GM19351 (cell line): ENCODE measurements around the gene MRPL44.

ENCODE experiments used
- ATAC-seq: cut with Tn5 transposase; IDR thresholded peaks from one replicate; pipeline ENCODE4 v1.9.1; 2021; ENCODE audit warnings: mild to moderate bottlenecking, moderate library complexity; ENCODE audit not compliant: unreplicated experiment

MRPL44 gene

DNA sequence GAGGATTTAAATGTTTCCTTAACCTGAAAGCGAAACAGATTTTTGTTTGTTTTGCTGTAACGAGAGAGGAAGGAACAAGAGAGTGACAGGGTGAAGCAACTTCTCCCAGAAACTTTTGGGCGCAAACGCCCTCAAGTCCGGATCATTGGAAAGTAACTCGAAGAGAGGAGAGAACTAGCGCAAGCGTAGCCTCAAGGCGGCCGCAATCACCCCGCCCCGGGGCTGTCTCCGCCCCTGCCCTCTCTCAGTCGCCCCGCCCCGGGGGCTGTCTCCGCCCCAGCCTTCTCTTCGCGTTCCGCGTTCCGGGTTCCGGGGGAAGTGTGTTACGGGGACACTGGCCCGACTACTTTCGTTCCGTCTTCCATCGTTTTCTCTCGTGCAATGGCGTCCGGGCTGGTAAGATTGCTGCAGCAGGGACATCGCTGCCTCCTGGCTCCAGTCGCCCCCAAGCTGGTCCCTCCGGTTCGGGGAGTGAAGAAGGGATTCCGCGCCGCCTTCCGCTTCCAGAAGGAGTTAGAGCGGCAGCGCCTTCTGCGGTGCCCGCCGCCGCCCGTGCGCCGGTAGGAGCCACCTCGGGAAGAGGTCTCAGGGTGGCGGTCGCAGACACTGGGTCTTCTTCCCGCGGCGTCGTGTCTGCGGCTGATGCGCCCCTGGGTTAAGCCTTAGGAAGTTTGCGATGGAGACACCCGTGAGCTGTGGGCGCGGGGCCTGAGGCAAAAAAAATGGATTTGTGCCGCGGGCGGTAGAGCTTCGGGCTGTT is at the start of gene MRPL44:
MRPL44 (plus strand) TSS at position 372 of the 760 bp plus-strand sequence; CDS start at position 382, 10 bp downstream.
- peak; percentile 81 for ATAC-seq

DNA sequence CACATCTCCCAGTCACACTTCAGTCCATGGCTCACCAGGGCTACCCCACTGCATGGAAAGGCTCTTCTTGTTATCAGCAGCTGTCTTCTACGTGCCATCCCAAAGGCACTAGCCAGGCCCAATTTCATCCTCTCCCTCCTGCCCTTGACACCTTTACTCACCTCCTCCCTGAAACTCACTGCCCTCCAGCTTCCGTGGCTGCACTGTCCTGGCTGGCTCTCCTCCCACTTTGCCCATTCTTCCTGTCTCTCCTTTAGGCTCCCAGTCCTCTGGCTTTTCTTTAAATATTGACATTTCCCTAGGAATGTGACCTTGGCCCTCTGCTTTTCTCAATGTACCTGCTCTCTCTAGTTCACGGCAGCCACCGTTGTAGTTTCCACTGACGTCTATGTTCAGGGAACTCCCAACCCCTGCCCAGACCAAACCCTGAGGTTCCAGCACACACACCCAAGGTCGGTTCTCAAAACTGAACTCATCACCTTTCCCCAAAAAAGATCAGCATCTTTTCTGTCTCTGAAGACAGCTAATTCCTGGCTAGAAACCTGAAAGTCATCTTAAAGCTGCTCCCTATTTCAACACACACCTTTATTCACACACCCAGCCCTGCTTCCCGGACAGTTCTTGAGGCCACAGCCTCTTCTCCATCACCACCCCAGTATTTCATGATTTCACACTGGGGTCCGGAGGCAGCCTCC is 48.8 kb upstream of the MRPL44 start:
- no peak for ATAC-seq

DNA sequence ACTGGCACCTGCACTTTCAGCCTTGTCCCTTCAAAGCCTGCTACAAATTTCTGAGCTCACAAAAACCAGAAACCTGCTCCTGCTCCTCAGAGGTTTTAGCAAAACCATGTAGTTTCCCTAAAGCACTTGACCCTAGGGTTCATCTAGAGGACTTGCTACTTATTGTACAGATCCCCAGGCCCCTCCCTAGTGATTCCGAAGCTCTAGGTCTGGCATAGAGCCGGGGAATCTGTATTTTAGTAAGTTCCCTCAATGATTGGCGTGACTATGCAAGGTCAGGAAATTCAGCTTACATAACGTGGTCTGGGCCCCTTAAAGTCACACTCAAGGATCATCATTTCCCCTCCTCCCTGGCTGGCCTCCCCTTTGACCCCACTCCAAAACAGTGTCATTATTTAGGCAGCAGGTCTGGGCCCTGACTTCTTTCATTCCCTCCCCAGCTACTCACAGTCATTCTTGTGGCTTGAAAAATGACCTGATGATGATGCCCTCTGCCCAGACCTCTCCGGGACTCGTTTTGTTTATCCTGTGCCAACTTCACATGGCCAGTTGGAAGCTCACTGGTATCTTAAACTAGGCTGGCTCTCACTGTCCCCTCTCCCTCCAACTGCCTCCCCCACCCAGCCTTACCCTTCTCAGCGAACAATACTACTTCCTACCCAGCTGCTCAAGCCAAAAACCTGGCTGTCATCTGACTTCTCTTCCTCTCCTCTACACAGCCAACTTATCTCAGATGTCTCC is 48.1 kb upstream of the MRPL44 start:
- ATAC-seq: no peak

DNA sequence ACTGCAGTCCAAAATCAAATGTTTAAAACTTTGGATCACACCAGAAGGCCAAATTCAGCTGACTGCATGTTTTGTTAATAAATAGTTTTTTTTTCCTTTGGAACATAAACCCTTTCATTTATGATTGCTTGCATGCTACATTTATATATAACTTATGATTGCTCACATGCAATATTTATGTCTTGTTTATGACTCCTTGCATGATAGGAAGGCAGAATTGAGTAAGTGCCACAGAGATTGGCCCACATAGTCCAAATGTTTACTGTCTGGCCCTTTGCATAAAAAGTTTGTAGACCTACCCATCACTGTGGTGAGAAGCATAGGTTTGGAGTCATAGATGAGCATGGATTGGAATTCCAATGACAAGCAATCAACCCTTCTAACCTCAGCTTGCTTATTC is 42.9 kb upstream of the MRPL44 start:
- no peak for ATAC-seq

DNA sequence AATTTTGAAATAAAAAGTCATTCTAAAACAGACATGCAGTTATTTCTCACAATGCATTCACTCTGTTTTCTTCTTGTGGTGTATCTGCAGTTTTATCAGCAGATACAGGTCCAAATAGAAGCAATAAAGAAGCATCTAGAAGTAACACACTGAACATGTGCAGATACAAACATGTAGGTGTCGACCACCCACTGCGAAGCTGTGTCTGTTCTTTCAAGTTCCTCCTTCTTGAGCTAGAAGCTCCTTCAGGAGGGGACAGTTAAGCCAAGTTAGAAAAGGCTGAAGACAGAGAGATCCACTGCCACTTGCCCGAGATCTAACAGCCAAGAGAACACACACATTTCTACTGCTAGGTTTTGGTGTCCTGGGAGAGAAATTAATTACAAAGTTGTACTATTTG is 42.2 kb upstream of the MRPL44 start:
- no peak for ATAC-seq

DNA sequence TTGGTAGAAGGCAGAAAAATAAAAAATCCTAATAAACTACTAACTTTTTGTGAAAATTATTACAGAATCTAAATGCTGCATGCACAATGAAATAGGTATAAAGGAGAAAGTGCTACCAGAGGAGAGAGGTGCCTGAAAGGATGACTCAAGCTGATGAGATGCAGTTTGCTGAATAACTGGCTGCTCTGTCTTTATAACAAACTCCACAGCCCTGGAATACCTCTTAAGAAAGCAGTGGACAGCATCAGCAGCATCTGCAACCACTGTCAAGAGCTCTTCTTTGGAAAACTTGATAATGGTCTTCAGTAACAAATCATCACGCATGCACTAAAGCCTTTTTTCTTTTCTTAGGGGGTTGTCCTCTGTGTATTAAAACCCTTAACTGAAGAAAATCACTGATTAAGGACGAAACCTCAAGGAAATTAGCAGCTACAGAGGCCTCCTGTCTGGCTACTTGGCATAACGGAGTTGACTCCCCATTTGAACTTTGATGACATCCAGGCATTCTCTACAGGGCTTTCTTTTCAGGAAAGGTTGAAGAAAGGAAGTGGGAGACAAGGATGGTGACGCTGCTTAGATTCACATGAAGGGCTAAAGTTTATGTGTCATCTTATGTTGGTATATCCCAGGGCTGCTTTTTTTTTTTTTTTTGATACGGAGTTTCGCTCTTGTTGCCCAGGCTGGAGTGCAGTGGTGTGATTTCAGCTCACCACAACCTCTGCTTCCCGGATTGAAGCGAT is 40.9 kb upstream of the MRPL44 start:
- no peak for ATAC-seq

DNA sequence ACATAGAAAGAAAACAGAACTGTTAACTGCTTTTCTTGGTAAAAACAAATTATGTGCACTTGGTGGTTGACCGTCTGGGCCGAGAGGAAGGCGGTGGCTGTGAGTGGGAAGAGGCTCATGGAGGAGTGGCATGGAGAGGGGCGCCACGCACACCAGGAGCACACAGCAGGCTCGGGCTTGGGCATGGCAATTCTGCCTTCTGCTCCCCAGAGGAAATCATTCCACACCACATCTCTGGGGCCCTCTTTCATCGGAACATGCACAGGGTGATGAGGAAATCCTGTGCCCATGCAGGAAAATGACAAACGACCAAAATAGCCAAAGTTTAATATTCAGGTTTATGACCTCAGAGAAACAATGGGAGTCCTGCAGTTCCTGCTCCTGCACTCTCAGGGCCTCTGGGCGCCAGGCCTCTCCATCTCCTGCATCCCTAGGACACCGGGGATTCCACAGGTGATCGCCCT is 38.6 kb upstream of the MRPL44 start:
- ATAC-seq: no peak

DNA sequence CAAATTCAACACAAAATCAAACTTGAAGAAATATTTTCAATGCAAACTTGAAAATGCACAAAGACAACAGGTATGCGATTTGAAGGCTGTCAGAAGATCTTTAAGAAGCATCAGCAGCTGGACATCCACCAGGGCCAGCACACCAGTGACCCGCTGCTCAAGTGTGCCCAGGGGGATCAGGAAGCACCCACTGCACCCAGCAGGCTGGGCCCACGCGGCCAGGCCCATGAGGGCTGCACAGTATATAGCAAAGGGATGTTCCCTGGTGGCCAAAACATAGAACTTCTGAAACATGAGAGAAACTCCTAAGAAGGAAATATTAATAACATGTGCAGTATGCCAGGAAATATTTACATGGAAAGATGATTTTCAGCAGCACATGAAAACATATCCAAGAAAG is 37.2 kb upstream of the MRPL44 start:
- ATAC-seq: no peak

DNA sequence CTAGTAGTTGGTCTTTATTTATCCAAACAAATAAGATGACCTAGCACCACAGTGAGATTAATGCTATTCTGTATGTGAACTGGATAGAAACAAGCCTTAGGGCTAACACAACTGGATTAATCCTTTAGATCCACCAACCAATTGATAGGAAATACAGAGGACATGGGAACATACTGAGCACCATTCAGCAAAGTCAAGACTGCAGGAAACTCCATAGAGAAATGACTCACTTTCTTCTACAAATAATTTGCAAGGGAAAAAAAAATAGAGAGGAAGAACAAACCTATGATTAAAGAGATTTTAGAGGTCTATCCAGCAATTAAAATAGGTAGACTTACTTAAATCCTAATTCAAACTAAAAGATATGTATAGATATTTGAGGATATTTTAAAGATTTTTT is 36.1 kb upstream of the MRPL44 start:
- no peak for ATAC-seq

DNA sequence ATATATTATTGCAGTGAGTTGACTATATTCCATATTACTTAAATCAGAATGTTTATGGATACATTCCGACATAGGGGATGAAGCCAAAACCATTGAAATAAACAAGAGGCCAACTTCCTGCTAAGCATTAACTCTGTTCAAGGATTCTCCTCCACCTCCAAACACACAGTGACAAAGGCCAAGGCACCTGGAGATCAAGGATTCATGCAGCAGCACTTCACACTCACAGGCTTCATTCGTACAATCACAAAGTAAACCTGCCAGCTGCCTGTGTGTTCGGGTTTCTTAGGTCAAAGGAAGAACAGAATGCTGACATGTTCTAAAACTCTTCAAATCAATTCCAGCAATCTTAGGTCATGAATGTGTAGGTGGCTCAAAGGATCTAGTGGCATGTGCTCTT is 35.0 kb upstream of the MRPL44 start:
- no peak for ATAC-seq

DNA sequence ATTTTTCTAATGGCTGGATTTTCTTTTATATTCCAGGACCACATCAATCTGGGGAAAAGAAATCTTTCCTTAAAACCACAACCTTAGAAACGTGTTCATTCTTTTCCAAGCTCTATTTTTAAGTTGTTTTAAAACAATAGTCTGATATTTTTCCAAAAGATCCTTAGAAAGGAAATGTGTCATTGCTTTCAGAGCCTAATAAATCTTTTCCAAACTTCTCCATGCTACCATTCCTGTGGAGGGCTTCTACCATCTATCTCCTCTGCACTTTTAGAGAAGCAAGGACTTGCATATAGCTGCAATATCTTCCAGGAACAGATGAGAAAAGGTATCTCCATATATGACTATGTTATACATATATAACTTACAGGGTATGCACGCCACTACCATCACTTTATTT is 33.3 kb upstream of the MRPL44 start:
- ATAC-seq: no peak

DNA sequence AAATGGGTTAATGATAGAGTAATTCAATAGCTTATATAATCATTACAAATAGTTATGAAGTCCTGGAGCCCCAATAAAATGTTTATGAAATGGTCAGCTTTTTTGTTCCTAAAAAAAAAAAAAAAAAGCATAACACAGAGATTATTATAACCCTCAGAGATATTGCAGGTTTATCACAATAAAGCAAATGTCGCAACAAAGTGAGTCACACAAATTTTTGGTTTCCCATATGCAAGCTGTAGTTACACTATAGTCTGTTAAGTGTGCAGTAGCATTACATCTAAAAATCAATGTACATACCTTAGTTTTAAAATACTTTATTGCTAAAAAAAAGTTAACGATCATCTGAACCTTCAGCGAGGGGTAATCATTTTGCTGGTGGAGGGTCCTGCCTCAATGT is 32.2 kb upstream of the MRPL44 start:
- ATAC-seq: no peak

DNA sequence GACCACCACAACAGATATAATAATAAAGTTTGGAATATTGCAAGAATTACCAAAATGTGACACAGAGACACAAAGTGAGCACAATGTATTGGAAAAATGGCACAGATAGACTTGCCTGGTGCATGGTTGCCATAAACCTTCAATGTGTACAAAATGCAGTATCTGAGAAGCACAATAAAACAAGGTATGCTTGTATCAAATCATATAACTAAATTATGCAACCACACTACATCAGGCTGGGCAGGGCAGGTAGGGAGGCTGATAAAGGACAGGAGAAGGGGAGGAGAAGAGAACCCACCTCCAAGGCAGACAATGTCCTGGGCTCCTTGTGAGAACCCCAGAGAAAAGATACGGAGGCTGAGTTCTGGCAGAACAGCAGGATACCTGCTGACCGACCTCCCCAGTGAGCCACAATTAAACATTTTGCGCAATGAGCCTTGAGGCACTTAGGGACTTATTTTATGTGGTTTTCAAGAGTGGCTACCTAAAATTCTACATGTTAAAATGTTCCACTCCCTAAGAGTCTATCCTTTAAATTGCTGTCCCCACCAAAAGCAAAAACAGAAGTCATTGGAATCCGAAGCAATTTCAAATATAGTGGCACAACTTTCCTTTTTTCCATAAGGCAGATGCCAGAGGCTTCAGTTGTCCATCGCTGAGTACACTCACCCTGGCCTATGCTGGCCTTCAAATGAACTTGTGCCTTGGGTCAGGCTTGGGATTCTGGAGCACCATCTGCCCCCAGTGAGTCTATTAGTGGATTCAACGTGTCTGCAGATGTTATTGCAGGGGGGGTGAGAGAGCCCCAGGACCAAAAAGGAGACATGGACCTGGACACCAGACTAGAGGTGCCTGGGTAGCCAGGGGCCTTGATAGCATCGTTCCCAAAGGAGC is 28.9 kb upstream of the MRPL44 start:
- ATAC-seq: no peak

DNA sequence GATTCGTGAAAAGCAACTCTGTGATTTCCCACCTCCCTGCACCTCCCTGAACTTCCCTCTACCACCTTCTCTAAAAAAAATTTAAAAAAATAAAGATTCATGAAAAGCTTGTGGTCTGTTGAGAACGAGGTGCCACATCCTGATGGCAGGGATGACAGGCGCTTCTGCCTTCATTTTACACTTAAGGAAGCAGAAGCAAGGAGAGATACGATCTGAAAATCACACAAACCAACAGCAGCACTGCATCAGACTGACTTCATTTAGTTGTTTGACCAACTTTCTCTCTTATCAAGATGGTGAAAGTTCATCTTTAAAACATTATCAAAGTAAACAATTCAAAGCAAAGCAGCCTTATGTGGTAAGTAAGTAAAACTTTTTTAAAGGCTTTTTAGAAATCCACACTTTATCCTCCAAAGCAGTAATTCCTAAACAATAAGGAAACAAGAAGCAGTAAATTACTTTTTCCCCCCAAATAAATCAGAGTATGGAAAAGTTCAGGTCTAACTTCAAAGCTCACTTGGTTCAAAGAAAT is 27.6 kb upstream of the MRPL44 start:
- ATAC-seq: no peak

DNA sequence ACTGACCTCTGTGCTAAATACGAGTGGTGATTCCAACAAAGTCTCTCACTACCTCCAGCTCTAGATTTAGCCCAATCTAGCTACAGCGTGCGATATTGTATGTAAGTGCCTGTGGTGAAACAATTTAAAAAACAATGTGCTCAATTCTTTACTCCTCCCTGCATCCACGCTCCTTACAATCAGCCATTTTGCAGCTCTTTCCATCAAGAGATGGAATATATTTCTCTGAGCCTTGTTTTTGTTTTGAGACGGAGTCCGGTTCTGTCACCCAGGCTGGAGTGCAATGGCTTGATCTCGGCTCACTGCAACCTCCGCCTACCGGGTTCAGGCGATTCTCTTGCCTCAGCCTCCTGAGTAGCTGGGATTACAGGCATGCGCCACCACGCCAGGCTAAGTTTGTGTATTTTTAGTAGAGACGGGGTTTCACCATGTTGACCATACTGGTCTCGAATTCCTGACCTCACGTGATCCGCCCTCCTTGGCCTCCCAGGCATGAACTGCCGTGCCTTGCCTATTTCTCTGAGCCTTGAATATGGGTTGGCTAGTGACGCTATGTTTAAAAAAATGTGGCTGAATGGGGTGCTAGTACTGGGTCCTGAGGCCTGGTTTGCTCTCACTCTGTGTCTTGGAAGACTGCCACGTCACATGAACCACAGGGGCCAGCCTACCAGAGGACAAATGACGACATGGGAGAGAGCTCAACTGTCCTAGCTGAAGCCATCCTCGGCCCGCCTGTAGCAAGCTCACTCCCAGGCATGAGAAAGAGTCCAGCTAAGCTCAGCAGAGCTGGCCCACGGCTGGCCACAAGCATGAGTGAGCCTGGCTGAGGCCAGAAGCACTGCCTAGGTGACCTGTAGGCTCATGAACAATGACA is 26.9 kb upstream of the MRPL44 start:
- no peak for ATAC-seq

DNA sequence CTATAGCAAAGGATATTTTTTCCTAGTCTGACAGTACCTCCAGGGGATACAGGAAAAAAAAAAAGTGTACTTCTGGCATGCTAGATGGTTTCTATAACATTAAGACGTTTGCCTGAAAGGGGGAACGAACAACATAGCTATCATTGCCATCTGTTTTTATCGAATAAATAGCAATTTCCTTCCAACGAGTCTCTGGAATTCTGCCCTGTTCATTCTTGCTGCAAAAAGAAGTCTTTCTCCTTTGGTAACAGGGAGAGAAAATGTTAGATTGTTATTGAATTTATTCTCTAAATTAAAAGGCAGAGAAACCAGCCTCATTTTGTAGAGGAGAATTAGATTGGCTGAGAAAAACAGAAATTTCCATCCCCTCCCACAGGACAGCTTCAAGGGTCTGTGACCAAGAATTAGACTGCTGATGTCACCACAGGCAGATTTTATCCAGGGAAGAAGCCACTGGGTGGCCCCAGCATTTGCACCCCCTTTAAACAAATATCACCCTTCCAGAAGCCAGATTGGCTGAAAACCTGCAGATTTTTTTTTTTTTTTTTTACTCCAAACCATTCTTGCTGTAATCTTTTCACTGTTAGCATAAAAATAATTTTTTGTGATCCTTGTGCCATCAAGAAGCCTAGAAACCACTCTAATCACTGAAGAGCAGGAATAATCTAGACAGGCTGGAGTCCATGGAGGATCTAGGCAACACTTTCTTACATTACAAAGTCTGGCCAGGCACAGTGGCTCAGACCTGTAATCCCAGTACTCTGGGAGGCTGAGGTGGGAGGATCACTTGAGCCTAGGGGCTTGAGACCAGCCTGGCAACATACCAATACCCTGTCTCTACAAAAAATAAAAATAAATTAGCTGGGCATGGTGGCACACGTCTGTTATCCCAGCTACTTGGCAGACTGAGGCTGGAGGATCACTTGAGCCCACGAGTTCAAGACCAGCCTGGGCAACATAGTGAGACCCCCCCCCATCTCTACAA is 24.2 kb upstream of the MRPL44 start:
- no peak for ATAC-seq

DNA sequence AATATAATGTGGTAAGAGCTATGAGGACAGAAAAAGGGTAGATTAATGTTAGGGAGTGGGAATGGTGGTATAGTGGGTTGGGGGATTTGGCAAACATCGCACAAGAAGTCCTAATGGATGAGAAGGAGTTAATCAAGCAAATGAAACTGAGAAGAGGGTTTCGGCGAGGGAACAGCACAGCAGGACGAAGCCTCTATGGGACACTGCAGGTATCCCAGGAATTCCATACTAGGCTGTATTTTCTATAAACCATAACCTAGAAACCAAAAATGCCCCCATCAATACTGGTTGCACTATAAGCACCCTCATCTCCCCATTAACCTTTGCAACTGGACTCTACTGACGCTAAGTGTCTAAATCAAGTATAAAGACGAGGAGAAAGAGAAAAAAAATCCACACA is 22.4 kb upstream of the MRPL44 start:
- ATAC-seq: no peak
